Measurements from ENCODE around the gene CPXM2. TPM values are rescaled to one million over a fixed set of nuclear protein-coding genes. Genes with fewer than 3 reads are reported as not detected.

Gene CPXM2
- polyA plus RNA-seq, 1 donor (not counting 4 experiments of a cell fraction or from before 2014, with no cell fraction given), result 0.03 TPM

DNA sequence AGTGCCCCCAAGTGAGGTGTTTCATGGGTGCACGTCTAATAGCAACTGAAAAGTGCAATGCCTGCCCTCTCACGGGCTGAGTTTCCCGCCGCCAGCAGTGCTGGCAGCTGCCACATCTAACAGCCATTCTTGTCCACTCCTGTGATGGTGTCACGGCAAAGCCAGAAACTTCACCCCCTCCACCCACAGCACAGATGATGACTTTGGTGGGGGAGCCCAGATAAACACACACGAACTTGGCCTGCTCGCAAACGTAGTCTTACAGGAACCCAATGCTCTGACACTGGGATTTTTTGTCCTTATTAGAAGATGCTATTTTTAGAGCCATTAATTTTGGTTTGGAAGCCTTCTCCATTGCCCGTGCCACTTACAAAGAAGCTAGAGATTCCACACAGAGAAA is 26.7 kb downstream of the CPXM2 start:
- dilution Hi-C loops (cut with MboI; ENCODE audit: extremely low pct_ligation_motif_present, low sequenced_read_pairs), result no loop called here
- Histone ChIP-seq H3K27me3 (ENCODE audit: control insufficient read depth, extremely low read depth, insufficient read depth, low read length) (peaks cover 6% of the 10 kb centered on the region), H3K9me3 (ENCODE audit: control insufficient read depth, low read depth, low read length) (no peaks in the 10 kb centered on the region), H3K4me1 (ENCODE audit: control insufficient read depth, extremely low read depth, insufficient read depth, low read length) (no peaks in the 10 kb centered on the region), H3K9me1 (ENCODE audit: control insufficient read depth, extremely low read depth, insufficient read depth, low read length) (no peaks in the 10 kb centered on the region), H3K79me2 (ENCODE audit: control insufficient read depth, insufficient read depth, low read length) (no peaks in the 10 kb centered on the region), H3K36me3 (ENCODE audit: control insufficient read depth in 2 of 2, extremely low read depth in 1 of 2, insufficient read depth in 2 of 2, low read length in 2 of 2) (no peaks in the 10 kb centered on the region), H4K20me1 (ENCODE audit: control insufficient read depth, extremely low read depth, insufficient read depth, low read length) (no peaks in the 10 kb centered on the region), H3K4me3 (ENCODE audit: control insufficient read depth in 2 of 3, extremely low read depth in 1 of 3, insufficient read depth in 2 of 3, low read depth in 1 of 3, low read length in 3 of 3) (no peak overlapping the region), H3K4me2 (ENCODE audit: control insufficient read depth, extremely low read depth, insufficient read depth, low read depth, low read length) (no peak overlapping the region), H3K9ac (ENCODE audit: control insufficient read depth, extremely low read depth, insufficient read depth, low read length) (no peak overlapping the region), H3K27ac (ENCODE audit: control insufficient read depth, insufficient read depth, low read length) (no peak overlapping the region), H2AFZ (ENCODE audit: control insufficient read depth, low read length) (no peak overlapping the region)
- DNase-seq (ENCODE audit: low read depth, low spot score) (no peak), FAIRE-seq (no peak)
- TF ChIP-seq, protein P1, sequence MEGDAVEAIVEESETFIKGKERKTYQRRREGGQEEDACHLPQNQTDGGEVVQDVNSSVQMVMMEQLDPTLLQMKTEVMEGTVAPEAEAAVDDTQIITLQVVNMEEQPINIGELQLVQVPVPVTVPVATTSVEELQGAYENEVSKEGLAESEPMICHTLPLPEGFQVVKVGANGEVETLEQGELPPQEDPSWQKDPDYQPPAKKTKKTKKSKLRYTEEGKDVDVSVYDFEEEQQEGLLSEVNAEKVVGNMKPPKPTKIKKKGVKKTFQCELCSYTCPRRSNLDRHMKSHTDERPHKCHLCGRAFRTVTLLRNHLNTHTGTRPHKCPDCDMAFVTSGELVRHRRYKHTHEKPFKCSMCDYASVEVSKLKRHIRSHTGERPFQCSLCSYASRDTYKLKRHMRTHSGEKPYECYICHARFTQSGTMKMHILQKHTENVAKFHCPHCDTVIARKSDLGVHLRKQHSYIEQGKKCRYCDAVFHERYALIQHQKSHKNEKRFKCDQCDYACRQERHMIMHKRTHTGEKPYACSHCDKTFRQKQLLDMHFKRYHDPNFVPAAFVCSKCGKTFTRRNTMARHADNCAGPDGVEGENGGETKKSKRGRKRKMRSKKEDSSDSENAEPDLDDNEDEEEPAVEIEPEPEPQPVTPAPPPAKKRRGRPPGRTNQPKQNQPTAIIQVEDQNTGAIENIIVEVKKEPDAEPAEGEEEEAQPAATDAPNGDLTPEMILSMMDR (optimal IDR thresholded peaks at IDR 0.05 in 1 of 3, IDR thresholded peaks at IDR 0.05 in 1 of 3, conservative IDR thresholded peaks at IDR 0.05 in 1 of 3; ENCODE audit: extremely low read depth in 1 of 3, insufficient read depth in 2 of 3, low read length in 3 of 3), result no peak
- no peak for TF ChIP-seq EZH2 (IDR thresholded peaks at IDR 0.05; ENCODE audit: low read length)

DNA sequence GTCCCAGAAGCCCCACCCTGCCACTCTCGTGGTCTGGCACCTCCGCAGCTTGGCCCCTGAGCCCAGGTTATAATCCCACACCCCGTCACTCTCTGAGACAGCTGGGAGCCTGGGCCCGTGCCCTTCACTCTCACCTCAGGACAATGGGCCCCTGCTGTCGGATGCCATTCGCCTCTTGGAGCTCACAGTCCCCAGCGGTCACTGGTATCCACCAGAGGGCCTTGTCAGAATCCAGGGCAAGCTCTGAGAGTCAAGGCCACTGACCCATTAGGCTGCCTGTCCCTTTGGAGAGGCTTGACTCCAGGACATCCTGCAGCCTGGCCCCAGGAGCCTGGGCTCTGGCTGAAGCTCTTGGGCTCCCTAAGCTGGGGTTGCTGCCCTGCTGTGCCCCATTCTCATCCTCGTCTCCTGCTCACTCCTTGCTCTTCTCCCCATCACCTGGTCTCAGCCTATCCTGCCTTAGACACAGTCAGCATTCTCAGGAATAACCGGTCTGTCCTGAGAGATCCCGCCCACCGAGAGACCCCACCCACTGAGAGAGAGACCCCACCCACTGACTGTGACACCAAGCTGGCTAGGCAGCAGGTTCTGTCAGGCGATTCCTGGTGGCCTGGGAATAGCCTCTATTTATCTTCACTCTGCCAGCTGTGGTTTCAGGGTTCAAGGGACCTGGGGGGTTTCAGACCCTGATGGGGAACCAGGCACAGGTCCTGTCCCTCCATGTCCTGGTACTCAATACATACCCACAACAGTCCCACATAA is 27.7 kb downstream of the CPXM2 start:
- FAIRE-seq, result no peak
- dilution Hi-C loops (cut with MboI; ENCODE audit: extremely low pct_ligation_motif_present, low sequenced_read_pairs), result no loop called here

More for the DNA sequence above, 27.7 kb downstream of the CPXM2 start:
- Histone ChIP-seq H3K27ac (ENCODE audit: control insufficient read depth, insufficient read depth, low read length) (no peak overlapping the region), H3K9me3 (ENCODE audit: control insufficient read depth, low read depth, low read length) (no peaks in the 10 kb centered on the region), H2AFZ (ENCODE audit: control insufficient read depth, low read length) (no peak overlapping the region), H3K9ac (ENCODE audit: control insufficient read depth, extremely low read depth, insufficient read depth, low read length) (no peak overlapping the region), H3K9me1 (ENCODE audit: control insufficient read depth, extremely low read depth, insufficient read depth, low read length) (no peaks in the 10 kb centered on the region), H3K79me2 (ENCODE audit: control insufficient read depth, insufficient read depth, low read length) (no peaks in the 10 kb centered on the region), H3K4me1 (ENCODE audit: control insufficient read depth, extremely low read depth, insufficient read depth, low read length) (no peaks in the 10 kb centered on the region), H3K4me2 (ENCODE audit: control insufficient read depth, extremely low read depth, insufficient read depth, low read depth, low read length) (no peak overlapping the region), H3K4me3 (ENCODE audit: control insufficient read depth in 2 of 3, extremely low read depth in 1 of 3, insufficient read depth in 2 of 3, low read depth in 1 of 3, low read length in 3 of 3) (no peak overlapping the region), H3K36me3 (ENCODE audit: control insufficient read depth in 2 of 2, extremely low read depth in 1 of 2, insufficient read depth in 2 of 2, low read length in 2 of 2) (no peaks in the 10 kb centered on the region), H4K20me1 (ENCODE audit: control insufficient read depth, extremely low read depth, insufficient read depth, low read length) (no peaks in the 10 kb centered on the region), H3K27me3 (ENCODE audit: control insufficient read depth, extremely low read depth, insufficient read depth, low read length) (peaks cover 6% of the 10 kb centered on the region)
- TF ChIP-seq, protein P1 (optimal IDR thresholded peaks at IDR 0.05 in 1 of 3, IDR thresholded peaks at IDR 0.05 in 1 of 3, conservative IDR thresholded peaks at IDR 0.05 in 1 of 3; ENCODE audit: extremely low read depth in 1 of 3, insufficient read depth in 2 of 3, low read length in 3 of 3), result no peak
- no peak for TF ChIP-seq EZH2 (IDR thresholded peaks at IDR 0.05; ENCODE audit: low read length)
- DNase-seq (ENCODE audit: low read depth, low spot score), result no peak
